Astrocyte (in vitro differentiated cells and primary cell): Measurements from ENCODE around the gene AMDHD2.
"Not testable (repeated sequence)": the region's sequence is repeated elsewhere in the genome, so short reads cannot be mapped to it uniquely, and the experiment has no call there.

ENCODE experiments used
- EZH2 ChIP-seq: IDR thresholded peaks from 2 replicates; pipeline ENCODE4 v1.6.1; 2012; ENCODE audit warnings: mild to moderate bottlenecking, low read length, inconsistent platforms; ENCODE audit not compliant: insufficient read depth
- TF ChIP-seq, protein P1 (sequence below): IDR thresholded peaks from 2 replicates; pipeline ENCODE4 v1.5.1; 2011; ENCODE audit warnings: low read depth, mild to moderate bottlenecking, inconsistent platforms, low read length, moderate library complexity; ENCODE audit not compliant: insufficient read depth

- TF ChIP-seq, protein P1, sequence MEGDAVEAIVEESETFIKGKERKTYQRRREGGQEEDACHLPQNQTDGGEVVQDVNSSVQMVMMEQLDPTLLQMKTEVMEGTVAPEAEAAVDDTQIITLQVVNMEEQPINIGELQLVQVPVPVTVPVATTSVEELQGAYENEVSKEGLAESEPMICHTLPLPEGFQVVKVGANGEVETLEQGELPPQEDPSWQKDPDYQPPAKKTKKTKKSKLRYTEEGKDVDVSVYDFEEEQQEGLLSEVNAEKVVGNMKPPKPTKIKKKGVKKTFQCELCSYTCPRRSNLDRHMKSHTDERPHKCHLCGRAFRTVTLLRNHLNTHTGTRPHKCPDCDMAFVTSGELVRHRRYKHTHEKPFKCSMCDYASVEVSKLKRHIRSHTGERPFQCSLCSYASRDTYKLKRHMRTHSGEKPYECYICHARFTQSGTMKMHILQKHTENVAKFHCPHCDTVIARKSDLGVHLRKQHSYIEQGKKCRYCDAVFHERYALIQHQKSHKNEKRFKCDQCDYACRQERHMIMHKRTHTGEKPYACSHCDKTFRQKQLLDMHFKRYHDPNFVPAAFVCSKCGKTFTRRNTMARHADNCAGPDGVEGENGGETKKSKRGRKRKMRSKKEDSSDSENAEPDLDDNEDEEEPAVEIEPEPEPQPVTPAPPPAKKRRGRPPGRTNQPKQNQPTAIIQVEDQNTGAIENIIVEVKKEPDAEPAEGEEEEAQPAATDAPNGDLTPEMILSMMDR, result not testable (repeated sequence)
- not testable (repeated sequence) for TF ChIP-seq EZH2
These were observed 48.4 kb downstream of the AMDHD2 start for GRCh38 chr16:2568573-2568972.
